GM12878 (cell line): ENCODE results near the gene SFTPB.

Experiments used
- CEBPB ChIP-seq, 2 experiments: fragments of 150-350 bp in 1 of 2; IDR thresholded peaks; 2 replicates each; pipeline ENCODE4 v1.6.1; 2012 to 2014; ENCODE audit warnings: low read depth in 2 of 2, low read length in 2 of 2, borderline replicate concordance in 1 of 2, inconsistent platforms in 1 of 2
- CREB1 ChIP-seq: IDR thresholded peaks from 2 replicates; pipeline ENCODE4 v1.6.1; 2012; ENCODE audit warnings: low read depth, mild to moderate bottlenecking, inconsistent platforms
- IRF3 ChIP-seq: fragments of 450-650 bp; IDR thresholded peaks from 2 replicates; pipeline ENCODE4 v1.6.1; 2014; ENCODE audit warnings: mild to moderate bottlenecking
- NFXL1 ChIP-seq: fragments of 450-650 bp; IDR thresholded peaks from 2 replicates; pipeline ENCODE4 v1.6.1; 2017; ENCODE audit warnings: antibody characterized with exemption, mild to moderate bottlenecking, borderline replicate concordance
- POLR2AphosphoS5 ChIP-seq: IDR thresholded peaks from 2 replicates; pipeline ENCODE4 v1.6.1; 2011; ENCODE audit warnings: mild to moderate bottlenecking, low read length, inconsistent platforms
- RAD21 ChIP-seq: IDR thresholded peaks from 2 replicates; pipeline ENCODE4 v1.6.1; 2011; ENCODE audit warnings: mild to moderate bottlenecking, low read depth, low read length, moderate library complexity; ENCODE audit not compliant: insufficient read depth
- RFX5 ChIP-seq: IDR thresholded peaks from 2 replicates; pipeline ENCODE4 v1.6.1; 2011; ENCODE audit warnings: low read depth, low read length, improper control_type of control experiment
- TAF1 ChIP-seq: IDR thresholded peaks from 2 replicates; pipeline ENCODE4 v1.6.1; 2011; ENCODE audit warnings: mild to moderate bottlenecking, low read depth, low read length, borderline replicate concordance
- TARDBP ChIP-seq: IDR thresholded peaks from 2 replicates; pipeline ENCODE4 v1.6.1; 2016; ENCODE audit warnings: borderline replicate concordance
- ZNF217 ChIP-seq: fragments of 450-650 bp; IDR thresholded peaks from 2 replicates; pipeline ENCODE4 v1.6.1; 2017; ENCODE audit warnings: antibody characterized with exemption, mild to moderate bottlenecking
- TF ChIP-seq, protein P1 (sequence below), 3 experiments: IDR thresholded peaks in 2 of 3; conservative IDR thresholded peaks in 1 of 3; 2 replicates each; pipeline ENCODE4 v1.5.1; 2011; ENCODE audit warnings: low read depth in 3 of 3, low read length in 3 of 3, mild to moderate bottlenecking in 3 of 3, control low read depth in 2 of 3, moderate library complexity in 2 of 3, inconsistent platforms in 1 of 3, mixed read lengths in 1 of 3; ENCODE audit not compliant: control insufficient read depth in 2 of 3, insufficient read depth in 1 of 3; ENCODE audit errors: extremely low read depth in 1 of 3

- TF ChIP-seq NFXL1 (no peak), RFX5 (no peak), ZNF217 (no peak), TAF1 (no peak), CEBPB (IDR thresholded peaks at IDR 0.05; ENCODE audit: borderline replicate concordance in 1 of 2, low read depth in 2 of 2, low read length in 2 of 2) (no peak), RAD21 (no peak), CREB1 (no peak), POLR2AphosphoS5 (no peak), IRF3 (no peak), TARDBP (no peak)
- TF ChIP-seq, protein P1, sequence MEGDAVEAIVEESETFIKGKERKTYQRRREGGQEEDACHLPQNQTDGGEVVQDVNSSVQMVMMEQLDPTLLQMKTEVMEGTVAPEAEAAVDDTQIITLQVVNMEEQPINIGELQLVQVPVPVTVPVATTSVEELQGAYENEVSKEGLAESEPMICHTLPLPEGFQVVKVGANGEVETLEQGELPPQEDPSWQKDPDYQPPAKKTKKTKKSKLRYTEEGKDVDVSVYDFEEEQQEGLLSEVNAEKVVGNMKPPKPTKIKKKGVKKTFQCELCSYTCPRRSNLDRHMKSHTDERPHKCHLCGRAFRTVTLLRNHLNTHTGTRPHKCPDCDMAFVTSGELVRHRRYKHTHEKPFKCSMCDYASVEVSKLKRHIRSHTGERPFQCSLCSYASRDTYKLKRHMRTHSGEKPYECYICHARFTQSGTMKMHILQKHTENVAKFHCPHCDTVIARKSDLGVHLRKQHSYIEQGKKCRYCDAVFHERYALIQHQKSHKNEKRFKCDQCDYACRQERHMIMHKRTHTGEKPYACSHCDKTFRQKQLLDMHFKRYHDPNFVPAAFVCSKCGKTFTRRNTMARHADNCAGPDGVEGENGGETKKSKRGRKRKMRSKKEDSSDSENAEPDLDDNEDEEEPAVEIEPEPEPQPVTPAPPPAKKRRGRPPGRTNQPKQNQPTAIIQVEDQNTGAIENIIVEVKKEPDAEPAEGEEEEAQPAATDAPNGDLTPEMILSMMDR (IDR thresholded peaks at IDR 0.05 in 2 of 3, conservative IDR thresholded peaks at IDR 0.05 in 1 of 3; ENCODE audit: control insufficient read depth in 2 of 3, extremely low read depth in 1 of 3, insufficient read depth in 1 of 3, low read depth in 3 of 3, low read length in 3 of 3) = no peak
Measured at GRCh38 chr2:85644909-85645308, 23.1 kb downstream of the SFTPB start.
